ENCODE results near the gene KRTAP4-3. TPM values are rescaled to one million over a fixed set of nuclear protein-coding genes. Genes with fewer than 3 reads are reported as not detected.

KRTAP4-3 gene
- total and polyA plus RNA-seq, 10 of the 15 experiments (the other 5 are each of a cell fraction or from before 2014, with no cell fraction given), result not detected

DNA sequence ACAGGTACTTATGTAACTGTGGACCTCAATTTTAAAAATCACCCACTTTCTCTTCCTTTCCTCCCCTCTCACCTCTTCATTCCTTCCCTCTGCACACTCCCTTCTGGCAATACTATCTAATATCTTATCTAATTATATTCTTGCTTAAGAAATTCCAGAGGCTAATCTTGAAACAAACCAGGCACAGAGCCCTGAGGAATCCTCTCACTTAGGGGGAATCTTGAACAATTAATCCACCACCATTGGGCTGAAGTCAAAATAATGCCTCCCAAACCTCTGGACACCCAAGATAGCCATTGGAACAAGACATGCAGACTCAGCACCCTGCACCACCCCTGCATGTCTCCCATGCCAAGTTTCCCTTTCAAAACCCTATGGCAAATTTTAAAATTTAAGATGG, 26.7 kb downstream of the KRTAP4-3 start:
- no peak for FAIRE-seq
- POLR2A ChIA-PET, result no interaction called here

More for the DNA sequence above, 26.7 kb downstream of the KRTAP4-3 start:
- Histone ChIP-seq H3K4me1 (ENCODE audit: control insufficient read depth, insufficient read depth, low read length) (no peaks in the 10 kb centered on the region), H3K79me2 (ENCODE audit: control insufficient read depth, insufficient read depth, low read length) (no peaks in the 10 kb centered on the region), H3K4me2 (ENCODE audit: control insufficient read depth, insufficient read depth) (no peak overlapping the region), H3K9ac (ENCODE audit: control insufficient read depth, insufficient read depth, low read length) (no peak overlapping the region), H3K9me3 (replicated peaks; ENCODE audit: control insufficient read depth, insufficient read depth, low read length) (no peaks in the 10 kb centered on the region; the same call in 1 of the 3 replicates), H3K27ac (ENCODE audit: control insufficient read depth, insufficient read depth) (no peak overlapping the region), H3K27me3 (replicated peaks in 1 of 2; ENCODE audit: control insufficient read depth in 2 of 2, insufficient read depth in 2 of 2, low read length in 1 of 2) (no peaks in the 10 kb centered on the region), H4K20me1 (ENCODE audit: control insufficient read depth, insufficient read depth) (no peaks in the 10 kb centered on the region), H3K4me3 (no peak overlapping the region), H2AFZ (ENCODE audit: control insufficient read depth, low read depth, low read length) (no peak overlapping the region), H3K36me3 (ENCODE audit: control insufficient read depth in 2 of 2, insufficient read depth in 2 of 2, low read length in 1 of 2) (no peaks in the 10 kb centered on the region)
- DNase-seq (ENCODE audit: low read depth, low spot score) (no peak), ATAC-seq (no peak)
- CTCF ChIA-PET, result interaction anchor here (0.6 kb wide), 1 partner anchor 465 kb away, joined by 3 read pairs; no protein-coding TSS in a partner anchor
- SMC1A ChIA-PET (ENCODE audit: uncharacterized antibody, unreplicated experiment), result no interaction called here
- no TSS peak for BruUV-seq (replicated peaks)
- in situ Hi-C loops (cut with MboI) (no loop called here), intact Hi-C loops (cut with micrococcal nuclease; ENCODE audit: unreplicated experiment) (no loop called here)
- RAD21 ChIA-PET (ENCODE audit: unreplicated experiment), result no interaction called here
- TF ChIP-seq HSF1 (IDR thresholded peaks at IDR 0.05; ENCODE audit: low read depth, low read length), result no peak
- no peak for TF ChIP-seq MLLT1 (IDR thresholded peaks at IDR 0.05)
- TF ChIP-seq ZNF687 (IDR thresholded peaks at IDR 0.05), result no peak
- TF ChIP-seq NFIC (IDR thresholded peaks at IDR 0.05; ENCODE audit: low read depth, low read length), result no peak
- TF ChIP-seq SIN3A (IDR thresholded peaks at IDR 0.05; ENCODE audit: low read depth, low read length), result no peak
- TF ChIP-seq CBX5 (IDR thresholded peaks at IDR 0.05; ENCODE audit: low read depth), result no peak
- no peak for TF ChIP-seq LARP7 (IDR thresholded peaks at IDR 0.05)
- TF ChIP-seq JUNB (IDR thresholded peaks at IDR 0.05), result no peak
- TF ChIP-seq TCF12 (IDR thresholded peaks at IDR 0.05; ENCODE audit: low read depth, low read length), result no peak
- no peak for TF ChIP-seq SUPT20H (IDR thresholded peaks at IDR 0.05; ENCODE audit: borderline replicate concordance, control insufficient read depth, low read depth, low read length)
- no peak for TF ChIP-seq ATF2 (IDR thresholded peaks at IDR 0.05; ENCODE audit: low read length)
- TF ChIP-seq NFYA (IDR thresholded peaks at IDR 0.05; ENCODE audit: borderline replicate concordance, low read depth, low read length), result no peak
- no peak for TF ChIP-seq RELA (IDR thresholded peaks at IDR 0.05; ENCODE audit: borderline replicate concordance, partially characterized antibody)
- TF ChIP-seq SREBF2 (IDR thresholded peaks at IDR 0.05; ENCODE audit: low read length), result no peak
- no peak for TF ChIP-seq RCOR1 (conservative IDR thresholded peaks at IDR 0.05; ENCODE audit: low read depth, low read length)
- TF ChIP-seq E2F4 (IDR thresholded peaks at IDR 0.05; ENCODE audit: low read depth, low read length), result no peak
